ENCODE data around the gene LLGL2. TPM values are rescaled to one million over a fixed set of nuclear protein-coding genes. Genes with fewer than 3 reads are reported as not detected.

Gene LLGL2
- polyA plus RNA-seq, 1 donor (not counting 4 experiments of a cell fraction or from before 2014, with no cell fraction given), result 13.8 TPM

DNA sequence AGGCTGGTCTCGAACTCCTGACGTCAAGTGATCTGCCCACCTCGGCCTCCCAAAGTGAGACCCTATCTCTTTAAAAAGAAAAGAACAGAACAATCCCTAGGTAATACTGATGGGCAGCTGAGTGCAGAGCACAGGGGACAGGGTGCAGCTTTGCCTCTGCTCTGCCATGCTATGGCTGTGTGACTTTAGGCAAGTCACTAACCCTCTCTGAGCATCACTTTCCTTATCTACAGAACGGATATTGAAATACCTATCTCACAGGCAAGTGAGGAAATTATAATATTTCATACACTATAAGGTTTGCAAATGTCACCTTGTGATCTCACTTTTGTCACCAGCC lies 14.3 kb upstream of the LLGL2 start:
- DNase-seq (ENCODE audit: low read depth, low spot score) (no peak), FAIRE-seq (no peak)
- Histone ChIP-seq H3K4me2 (ENCODE audit: control insufficient read depth, extremely low read depth, insufficient read depth, low read depth, low read length) (no peak overlapping the region), H3K9ac (ENCODE audit: control insufficient read depth, extremely low read depth, insufficient read depth, low read length) (no peak overlapping the region), H3K9me1 (ENCODE audit: control insufficient read depth, extremely low read depth, insufficient read depth, low read length) (peaks cover 3% of the 10 kb centered on the region), H4K20me1 (ENCODE audit: control insufficient read depth, extremely low read depth, insufficient read depth, low read length) (peaks cover 7% of the 10 kb centered on the region), H3K27ac (ENCODE audit: control insufficient read depth, insufficient read depth, low read length) (no peak overlapping the region), H2AFZ (ENCODE audit: control insufficient read depth, low read length) (no peak overlapping the region), H3K4me1 (ENCODE audit: control insufficient read depth, extremely low read depth, insufficient read depth, low read length) (peaks cover 31% of the 10 kb centered on the region), H3K4me3 (ENCODE audit: control insufficient read depth in 2 of 3, extremely low read depth in 1 of 3, insufficient read depth in 2 of 3, low read depth in 1 of 3, low read length in 3 of 3) (no peak overlapping the region), H3K9me3 (ENCODE audit: control insufficient read depth, low read depth, low read length) (no peaks in the 10 kb centered on the region), H3K36me3 (ENCODE audit: control insufficient read depth in 2 of 2, extremely low read depth in 1 of 2, insufficient read depth in 2 of 2, low read length in 2 of 2) (peaks cover 5 to 23% of the 10 kb centered on the region in 2 experiments), H3K79me2 (ENCODE audit: control insufficient read depth, insufficient read depth, low read length) (peaks cover 20% of the 10 kb centered on the region), H3K27me3 (ENCODE audit: control insufficient read depth, extremely low read depth, insufficient read depth, low read length) (no peaks in the 10 kb centered on the region)
- dilution Hi-C loops (cut with MboI; ENCODE audit: extremely low pct_ligation_motif_present, low sequenced_read_pairs), result no loop called here
- TF ChIP-seq EZH2 (IDR thresholded peaks at IDR 0.05; ENCODE audit: low read length), result no peak
- TF ChIP-seq, protein P1, sequence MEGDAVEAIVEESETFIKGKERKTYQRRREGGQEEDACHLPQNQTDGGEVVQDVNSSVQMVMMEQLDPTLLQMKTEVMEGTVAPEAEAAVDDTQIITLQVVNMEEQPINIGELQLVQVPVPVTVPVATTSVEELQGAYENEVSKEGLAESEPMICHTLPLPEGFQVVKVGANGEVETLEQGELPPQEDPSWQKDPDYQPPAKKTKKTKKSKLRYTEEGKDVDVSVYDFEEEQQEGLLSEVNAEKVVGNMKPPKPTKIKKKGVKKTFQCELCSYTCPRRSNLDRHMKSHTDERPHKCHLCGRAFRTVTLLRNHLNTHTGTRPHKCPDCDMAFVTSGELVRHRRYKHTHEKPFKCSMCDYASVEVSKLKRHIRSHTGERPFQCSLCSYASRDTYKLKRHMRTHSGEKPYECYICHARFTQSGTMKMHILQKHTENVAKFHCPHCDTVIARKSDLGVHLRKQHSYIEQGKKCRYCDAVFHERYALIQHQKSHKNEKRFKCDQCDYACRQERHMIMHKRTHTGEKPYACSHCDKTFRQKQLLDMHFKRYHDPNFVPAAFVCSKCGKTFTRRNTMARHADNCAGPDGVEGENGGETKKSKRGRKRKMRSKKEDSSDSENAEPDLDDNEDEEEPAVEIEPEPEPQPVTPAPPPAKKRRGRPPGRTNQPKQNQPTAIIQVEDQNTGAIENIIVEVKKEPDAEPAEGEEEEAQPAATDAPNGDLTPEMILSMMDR (optimal IDR thresholded peaks at IDR 0.05 in 1 of 3, IDR thresholded peaks at IDR 0.05 in 1 of 3, conservative IDR thresholded peaks at IDR 0.05 in 1 of 3; ENCODE audit: extremely low read depth in 1 of 3, insufficient read depth in 2 of 3, low read length in 3 of 3), result no peak

DNA sequence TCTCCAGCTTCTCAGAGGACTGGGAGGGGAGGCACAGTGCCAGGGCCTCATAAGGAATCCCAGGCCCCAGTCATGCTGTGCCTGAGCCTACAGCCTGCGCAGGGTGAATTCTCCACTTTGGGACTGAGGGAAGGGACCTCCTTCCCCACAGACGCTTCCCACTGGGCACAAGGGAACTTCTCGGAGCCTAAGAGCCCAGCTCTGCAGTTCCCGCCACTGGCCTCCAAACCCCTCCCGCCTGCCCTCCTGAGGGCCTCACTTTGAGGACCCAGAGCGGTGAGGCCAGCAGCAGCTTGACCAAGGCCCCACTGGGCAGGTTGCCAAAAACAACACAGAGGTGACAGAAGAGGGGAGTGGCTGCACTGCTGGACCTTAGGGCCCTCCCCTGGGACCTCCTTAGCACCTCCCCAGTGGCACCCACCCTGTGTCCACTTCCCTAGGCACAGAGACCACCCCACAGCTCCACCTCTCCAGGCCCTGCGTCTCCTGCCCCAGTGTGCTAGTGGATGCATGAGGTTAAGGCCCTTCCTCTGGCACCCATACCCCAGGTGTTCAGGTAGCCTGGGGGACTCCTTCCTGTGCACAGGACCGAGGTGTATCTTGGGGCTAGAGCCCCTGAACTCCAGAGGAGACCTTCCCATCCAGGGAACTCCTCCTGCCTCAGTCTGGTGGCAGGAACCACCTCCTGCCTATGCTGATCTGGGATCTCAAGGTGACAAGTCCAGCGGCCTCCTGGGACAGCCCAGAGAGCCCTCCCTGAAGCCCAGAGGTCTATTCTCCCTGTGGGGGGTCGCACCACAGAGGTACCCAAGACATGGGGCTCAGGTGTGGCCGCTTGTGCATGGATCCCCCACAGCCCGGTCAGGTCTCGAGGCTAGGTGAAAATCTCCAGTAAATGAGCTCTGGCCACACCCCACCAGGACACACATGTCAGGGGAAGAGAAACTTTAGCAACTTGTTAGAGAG lies 13.6 kb upstream of the LLGL2 start:
- Histone ChIP-seq H3K4me2 (ENCODE audit: control insufficient read depth, extremely low read depth, insufficient read depth, low read depth, low read length) (no peak overlapping the region), H3K27ac (ENCODE audit: control insufficient read depth, insufficient read depth, low read length) (no peak overlapping the region), H3K9ac (ENCODE audit: control insufficient read depth, extremely low read depth, insufficient read depth, low read length) (no peak overlapping the region), H3K4me1 (ENCODE audit: control insufficient read depth, extremely low read depth, insufficient read depth, low read length) (peaks cover 31% of the 10 kb centered on the region), H3K36me3 (ENCODE audit: control insufficient read depth in 2 of 2, extremely low read depth in 1 of 2, insufficient read depth in 2 of 2, low read length in 2 of 2) (peaks cover 2 to 23% of the 10 kb centered on the region in 2 experiments), H3K9me3 (ENCODE audit: control insufficient read depth, low read depth, low read length) (no peaks in the 10 kb centered on the region), H3K9me1 (ENCODE audit: control insufficient read depth, extremely low read depth, insufficient read depth, low read length) (peaks cover 3% of the 10 kb centered on the region), H3K4me3 (ENCODE audit: control insufficient read depth in 2 of 3, extremely low read depth in 1 of 3, insufficient read depth in 2 of 3, low read depth in 1 of 3, low read length in 3 of 3) (no peak overlapping the region), H4K20me1 (ENCODE audit: control insufficient read depth, extremely low read depth, insufficient read depth, low read length) (peaks cover 7% of the 10 kb centered on the region), H2AFZ (ENCODE audit: control insufficient read depth, low read length) (no peak overlapping the region), H3K79me2 (ENCODE audit: control insufficient read depth, insufficient read depth, low read length) (peaks cover 22% of the 10 kb centered on the region), H3K27me3 (ENCODE audit: control insufficient read depth, extremely low read depth, insufficient read depth, low read length) (no peaks in the 10 kb centered on the region)
- DNase-seq (ENCODE audit: low read depth, low spot score) (no peak), FAIRE-seq (no peak)
- TF ChIP-seq EZH2 (IDR thresholded peaks at IDR 0.05; ENCODE audit: low read length), result no peak
- TF ChIP-seq, protein P1 (optimal IDR thresholded peaks at IDR 0.05 in 1 of 3, IDR thresholded peaks at IDR 0.05 in 1 of 3, conservative IDR thresholded peaks at IDR 0.05 in 1 of 3; ENCODE audit: extremely low read depth in 1 of 3, insufficient read depth in 2 of 3, low read length in 3 of 3), result no peak
- dilution Hi-C loops (cut with MboI; ENCODE audit: extremely low pct_ligation_motif_present, low sequenced_read_pairs), result no loop called here

Measured in keratinocyte (primary cell).